PFSK-1 (cell line): ENCODE results near the gene OMA1.

Source experiments
- POLR2AphosphoS5 ChIP-seq: IDR thresholded peaks from 2 replicates; pipeline ENCODE4 v1.6.1; 2012; ENCODE audit warnings: low read depth, mild to moderate bottlenecking, control low read depth, low read length, moderate library complexity
- SIN3A ChIP-seq: IDR thresholded peaks from 2 replicates; pipeline ENCODE4 v1.6.1; 2012; ENCODE audit warnings: mild to moderate bottlenecking, low read length, moderate library complexity, borderline replicate concordance; ENCODE audit not compliant: insufficient read depth

DNA sequence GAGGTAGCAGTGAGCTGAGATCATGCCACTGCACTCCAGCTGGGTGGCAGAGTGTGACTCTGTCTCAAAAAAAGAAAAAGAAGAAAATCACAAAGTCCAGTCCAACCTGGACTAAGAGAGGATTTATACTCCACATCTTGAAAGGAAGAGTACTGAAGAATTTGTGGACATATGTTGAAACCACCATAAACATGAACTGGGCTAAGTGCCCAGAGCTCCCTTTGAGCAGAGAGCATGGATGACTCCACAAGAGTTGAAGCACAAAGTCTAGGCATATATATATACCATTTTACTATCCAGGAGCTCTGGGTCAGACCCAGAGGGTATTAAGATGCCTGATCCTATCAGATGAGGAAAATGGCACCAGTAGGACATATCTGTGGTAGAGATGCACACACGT lies 86.6 kb downstream of the OMA1 start:
- TF ChIP-seq POLR2AphosphoS5 (no peak), SIN3A (no peak)
